Breast epithelium (tissue), 4 donors: ENCODE measurements around the gene OBI1. TPM values are rescaled to one million over a fixed set of nuclear protein-coding genes. Genes with fewer than 3 reads are reported as not detected.

Experiments used
- DNase-seq, 2 donors: peaks; one replicate each; pipeline ENCODE4 v3.0.0-alpha.2; 2019; ENCODE audit warnings: low spot score in 2 of 2
- H3K27ac ChIP-seq, 2 donors: fragments of 200-600 bp; sonication (generic) in 1 of 2; one replicate each; pipeline ENCODE4 v1.5.1; 2016 to 2019; ENCODE audit warnings: mild to moderate bottlenecking in 1 of 2
- H3K27me3 ChIP-seq, 2 donors: fragments of 200-600 bp; sonication (generic) in 1 of 2; one replicate each; pipeline versions ENCODE4 v1.5.1 to v1.6.0; 2017 to 2019; ENCODE audit warnings: control low read depth in 1 of 2, mild to moderate bottlenecking in 1 of 2
- H3K36me3 ChIP-seq: fragments of 200-600 bp; one replicate; pipeline ENCODE4 v1.5.1; 2019
- H3K4me1 ChIP-seq, 2 donors: fragments of 200-600 bp; sonication (generic); one replicate each; pipeline ENCODE4 v1.5.1; 2016 to 2019; ENCODE audit warnings: control low read depth in 1 of 2
- H3K4me3 ChIP-seq, 3 donors: fragments of 200-600 bp; sonication (generic); 1 replicate in 2 of 3; 2 replicates in 1 of 3; pipeline ENCODE4 v1.5.1; 2016 to 2019; ENCODE audit warnings: mild to moderate bottlenecking in 3 of 3, moderate library complexity in 2 of 3
- H3K9me3 ChIP-seq, 2 donors: fragments of 200-600 bp; sonication (generic) in 1 of 2; one replicate each; pipeline ENCODE4 v1.5.1; 2016 to 2019; ENCODE audit warnings: control low read depth in 1 of 2
- CTCF ChIP-seq, 3 donors: fragments of 450-650 bp; IDR thresholded peaks; one replicate each; pipeline ENCODE4 v1.5.1; 2016 to 2017; ENCODE audit warnings: antibody characterized with exemption in 3 of 3, mild to moderate bottlenecking in 3 of 3, moderate library complexity in 3 of 3
- POLR2A ChIP-seq: fragments of 450-650 bp; IDR thresholded peaks from one replicate; pipeline ENCODE4 v1.6.1; 2016; ENCODE audit warnings: antibody characterized with exemption, mild to moderate bottlenecking, moderate library complexity
- POLR2AphosphoS5 ChIP-seq, 3 donors: sonication (generic); formaldehyde crosslinking; IDR thresholded peaks; one replicate each; pipeline ENCODE4 v1.6.1; 2017; ENCODE audit warnings: antibody characterized with exemption in 3 of 3
- intact Hi-C: fragments of 100-400 bp; cut with DNase I; formaldehyde crosslinking; loops from one replicate; pipeline ENCODE4 v1.15.1; 2023; ENCODE audit warnings: low total_unique reads
- total RNA-seq, 3 donors: library from RNA; depleted of rRNA; stranded (reverse); fragments of >200 nt; gene quantifications; one replicate each; pipeline ENCODE4 v1.1.0, GENCODE V29; 2016

OBI1 gene
- total RNA-seq, 3 donors from 2014 or later, result 10.1 to 14.0 (median 13.4) TPM

GRCh38 chr13:78587395-78587794 is 71.6 kb downstream of the OBI1 start:
- Histone ChIP-seq H3K4me3 (no peak overlapping the region), H3K27me3 (peaks cover 0 to 51% of the 10 kb centered on the region in 2 donors), H3K9me3 (no peaks in the 10 kb centered on the region), H3K36me3 (no peaks in the 10 kb centered on the region), H3K27ac (no peak overlapping the region), H3K4me1 (no peaks in the 10 kb centered on the region)
- intact Hi-C loops, result no loop called here
- no peak for TF ChIP-seq POLR2A
- no peak for TF ChIP-seq CTCF (IDR thresholded peaks at IDR 0.05)
- TF ChIP-seq POLR2AphosphoS5 (IDR thresholded peaks at IDR 0.05), result no peak
- DNase-seq, result no peak

GRCh38 chr13:78586706-78587105 is 72.2 kb downstream of the OBI1 start:
- no peaks in the 10 kb centered on the region for H3K36me3 ChIP-seq
- no peaks in the 10 kb centered on the region for H3K9me3 ChIP-seq
- no peak overlapping the region for H3K27ac ChIP-seq
- H3K4me1 ChIP-seq, result no peaks in the 10 kb centered on the region
- intact Hi-C loops, result no loop called here
- H3K4me3 ChIP-seq, result no peak overlapping the region
- no peak for DNase-seq
- TF ChIP-seq POLR2AphosphoS5 (IDR thresholded peaks at IDR 0.05) (no peak), POLR2A (no peak), CTCF (IDR thresholded peaks at IDR 0.05) (no peak)
- peaks cover 0 to 46% of the 10 kb centered on the region in 2 donors for H3K27me3 ChIP-seq

DNA sequence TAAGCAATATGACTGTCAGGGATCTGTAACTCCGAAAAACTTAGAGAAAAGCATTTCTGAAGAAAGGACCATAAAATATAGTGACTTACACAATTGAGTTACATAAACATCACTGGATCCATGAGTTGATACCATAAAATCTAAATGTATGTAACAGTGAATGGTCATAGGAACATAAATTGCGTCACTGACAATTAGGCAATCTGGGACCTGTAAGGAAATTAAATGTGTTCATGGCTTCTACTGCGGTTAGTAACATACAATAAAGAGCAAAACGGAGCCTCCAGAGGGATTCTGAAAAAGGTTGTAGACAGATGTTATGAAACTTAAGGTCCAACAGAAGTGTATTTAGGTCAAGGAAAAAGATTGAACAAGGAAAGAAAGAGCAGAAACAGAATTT is 82.7 kb downstream of the OBI1 start:
- TF ChIP-seq POLR2A (no peak), POLR2AphosphoS5 (IDR thresholded peaks at IDR 0.05) (no peak), CTCF (IDR thresholded peaks at IDR 0.05) (no peak)
- H3K9me3 ChIP-seq, result no peaks in the 10 kb centered on the region
- no peak overlapping the region for H3K27ac ChIP-seq
- H3K27me3 ChIP-seq, result peaks cover 0 to 13% of the 10 kb centered on the region in 2 donors
- H3K4me3 ChIP-seq, result no peak overlapping the region
- intact Hi-C loops, result no loop called here
- no peak for DNase-seq
- no peaks in the 10 kb centered on the region for H3K36me3 ChIP-seq
- H3K4me1 ChIP-seq, result no peaks in the 10 kb centered on the region

- intact Hi-C loops, result no loop called here
- Histone ChIP-seq H3K36me3 (no peaks in the 10 kb centered on the region), H3K4me1 (no peaks in the 10 kb centered on the region), H3K27ac (no peak overlapping the region), H3K4me3 (no peak overlapping the region), H3K27me3 (peaks cover 0 to 11% of the 10 kb centered on the region in 2 donors), H3K9me3 (no peaks in the 10 kb centered on the region)
- no peak for DNase-seq
- TF ChIP-seq POLR2AphosphoS5 (IDR thresholded peaks at IDR 0.05), result no peak
- TF ChIP-seq CTCF (IDR thresholded peaks at IDR 0.05), result no peak
- TF ChIP-seq POLR2A, result no peak
Measured at GRCh38 chr13:78572459-78572858, 86.5 kb downstream of the OBI1 start.

GRCh38 chr13:78569029-78569428 is 89.9 kb downstream of the OBI1 start:
- no peak for TF ChIP-seq POLR2A
- TF ChIP-seq CTCF (IDR thresholded peaks at IDR 0.05), result no peak
- TF ChIP-seq POLR2AphosphoS5 (IDR thresholded peaks at IDR 0.05), result no peak
- no peaks in the 10 kb centered on the region for H3K4me1 ChIP-seq
- intact Hi-C loops, result no loop called here
- DNase-seq, result no peak
- H3K27ac ChIP-seq, result no peak overlapping the region
- peaks cover 0 to 11% of the 10 kb centered on the region in 2 donors for H3K27me3 ChIP-seq
- H3K4me3 ChIP-seq, result no peak overlapping the region
- no peaks in the 10 kb centered on the region for H3K9me3 ChIP-seq
- H3K36me3 ChIP-seq, result no peaks in the 10 kb centered on the region
